Epithelial cell of prostate (primary cell): ENCODE results near the gene SULT1C2.
"Not testable (repeated sequence)": the region's sequence is repeated elsewhere in the genome, so short reads cannot be mapped to it uniquely, and the experiment has no call there.

ENCODE experiments used
- DNase-seq: peaks from one replicate; pipeline ENCODE4 v3.0.0-alpha.2; 2011; ENCODE audit warnings: low read depth, low spot score
- H3K27ac ChIP-seq: fragments of 450-650 bp; 2 replicates; pipeline ENCODE4 v1.5.1; 2017; ENCODE audit warnings: mild to moderate bottlenecking

SULT1C2 gene

DNA sequence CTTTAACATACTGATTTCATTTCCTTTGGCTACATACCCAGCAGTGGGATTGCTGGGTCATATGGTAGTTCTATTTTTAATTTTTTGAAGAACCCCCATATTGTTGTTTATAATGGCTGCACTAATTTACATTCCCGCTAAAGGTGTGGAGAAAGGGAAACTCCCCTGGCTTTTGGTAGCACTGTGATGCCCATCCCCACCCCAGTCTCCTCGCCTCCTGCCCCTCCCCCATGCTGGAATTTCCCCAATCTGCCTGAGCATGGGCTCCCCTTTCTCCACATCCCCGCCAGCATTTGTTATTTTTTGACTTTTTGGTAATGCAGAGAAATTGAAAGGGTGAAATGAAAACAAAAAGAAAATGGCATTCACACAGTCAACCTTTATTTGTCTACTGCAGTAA is 59.1 kb downstream of the SULT1C2 start:
- DNase-seq = no peak
- H3K27ac ChIP-seq = no peak overlapping the region

- no peak overlapping the region for H3K27ac ChIP-seq
- no peak for DNase-seq
Measured at GRCh38 chr2:108348816-108349570, 60.3 kb downstream of the SULT1C2 start.

DNA sequence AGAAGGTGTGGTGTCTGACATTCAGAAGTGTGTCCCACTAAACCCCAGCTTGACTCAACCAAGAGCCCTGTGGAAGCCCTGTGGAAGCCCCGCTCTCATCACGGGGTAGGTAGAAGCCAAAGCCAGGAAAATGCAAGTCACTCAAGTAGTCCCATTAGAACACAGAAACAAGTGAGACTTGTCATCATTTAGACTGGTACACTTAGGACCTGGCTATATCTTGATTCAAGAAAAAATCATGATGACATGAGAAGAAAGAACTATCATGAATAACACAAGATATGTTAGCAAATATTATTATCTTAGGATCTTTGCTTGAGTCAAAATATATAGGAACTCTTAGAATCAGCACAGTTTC is 60.9 kb downstream of the SULT1C2 start:
- no peak overlapping the region for H3K27ac ChIP-seq
- DNase-seq = no peak

GRCh38 chr2:108351889-108352288 is 63.2 kb downstream of the SULT1C2 start:
- no peak overlapping the region for H3K27ac ChIP-seq

DNA sequence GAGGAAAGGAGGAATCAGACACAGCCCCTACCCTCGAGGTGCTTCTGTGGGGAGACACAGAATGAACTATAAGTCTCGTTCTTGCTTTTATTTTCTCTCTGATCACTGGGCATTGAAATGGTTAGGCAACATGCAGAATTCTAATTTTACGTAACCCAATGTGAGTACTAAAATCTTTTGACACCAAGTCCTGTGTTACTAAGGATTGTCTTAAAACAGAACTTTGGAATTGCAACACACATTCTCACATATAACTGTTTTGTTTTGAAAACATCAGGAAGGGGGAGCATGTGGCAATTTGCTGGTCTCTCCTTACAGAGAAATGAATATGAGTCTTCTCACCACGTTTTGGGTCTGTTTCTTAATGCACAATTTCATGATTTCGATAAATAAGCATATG is 65.4 kb downstream of the SULT1C2 start:
- no peak overlapping the region for H3K27ac ChIP-seq
- no peak for DNase-seq

More at GRCh38 chr2:108351889-108352288, 63.2 kb downstream of the SULT1C2 start:
- DNase-seq = no peak

DNA sequence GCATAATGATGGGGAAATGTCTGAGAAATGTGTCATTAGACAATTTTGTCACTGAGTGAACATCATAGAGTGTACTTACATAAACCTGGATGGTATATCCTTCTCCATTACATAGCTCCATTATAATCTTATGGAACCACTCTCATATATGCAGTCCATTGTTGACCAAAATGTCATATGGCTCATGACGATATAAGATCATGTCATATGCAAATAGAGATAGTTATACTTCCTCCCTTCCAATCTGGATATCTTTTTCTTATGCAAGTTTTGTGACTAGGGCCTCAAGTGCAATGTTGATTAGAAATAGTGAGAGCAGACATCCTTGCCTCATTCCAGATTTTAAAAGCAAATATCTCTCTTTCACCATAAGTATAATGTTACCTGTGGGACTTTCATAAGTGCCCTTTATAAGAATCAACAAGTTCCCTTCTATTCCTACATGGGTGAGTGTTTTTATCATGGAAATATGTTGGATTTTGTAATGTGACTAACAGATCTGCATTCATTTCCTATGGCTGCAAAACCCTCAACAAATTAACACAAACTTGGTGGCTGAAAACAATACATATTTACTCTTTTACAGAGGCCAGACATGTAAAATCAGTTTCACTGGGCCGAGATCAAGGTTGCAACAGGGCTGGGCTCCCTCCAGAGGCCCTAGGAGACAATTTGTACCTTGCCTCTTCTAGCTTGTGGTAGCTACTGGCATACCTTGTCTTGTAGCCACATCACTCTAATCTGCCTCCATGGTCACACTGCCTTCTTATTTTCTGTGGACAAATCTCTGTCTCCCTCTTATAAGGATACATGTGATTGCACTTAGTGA is 67.4 kb downstream of the SULT1C2 start:
- DNase-seq = no peak

DNA sequence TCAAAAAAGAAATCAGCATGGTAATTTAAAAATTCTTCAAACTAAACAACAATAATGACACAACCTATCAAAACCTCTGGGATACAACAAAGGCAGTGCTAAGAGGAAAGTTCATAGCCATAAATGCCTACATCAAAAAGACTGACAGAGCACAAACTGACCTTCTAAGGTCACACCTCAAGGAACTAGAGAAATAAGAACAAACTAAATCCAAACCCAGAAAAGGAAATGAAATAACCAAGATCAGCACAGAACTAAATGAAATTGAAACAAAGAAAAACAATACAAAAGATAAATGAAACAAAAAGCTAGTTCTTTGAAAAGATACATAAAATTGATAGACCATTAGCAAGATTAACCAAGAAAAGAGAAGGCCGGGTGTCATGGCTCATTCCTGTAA is 70.6 kb downstream of the SULT1C2 start:
- DNase-seq, H3K27ac ChIP-seq: not testable (repeated sequence)

More for the DNA sequence above, 67.4 kb downstream of the SULT1C2 start:
- H3K27ac ChIP-seq = no peak overlapping the region
